ENCODE results near the gene GPC4.

DNA sequence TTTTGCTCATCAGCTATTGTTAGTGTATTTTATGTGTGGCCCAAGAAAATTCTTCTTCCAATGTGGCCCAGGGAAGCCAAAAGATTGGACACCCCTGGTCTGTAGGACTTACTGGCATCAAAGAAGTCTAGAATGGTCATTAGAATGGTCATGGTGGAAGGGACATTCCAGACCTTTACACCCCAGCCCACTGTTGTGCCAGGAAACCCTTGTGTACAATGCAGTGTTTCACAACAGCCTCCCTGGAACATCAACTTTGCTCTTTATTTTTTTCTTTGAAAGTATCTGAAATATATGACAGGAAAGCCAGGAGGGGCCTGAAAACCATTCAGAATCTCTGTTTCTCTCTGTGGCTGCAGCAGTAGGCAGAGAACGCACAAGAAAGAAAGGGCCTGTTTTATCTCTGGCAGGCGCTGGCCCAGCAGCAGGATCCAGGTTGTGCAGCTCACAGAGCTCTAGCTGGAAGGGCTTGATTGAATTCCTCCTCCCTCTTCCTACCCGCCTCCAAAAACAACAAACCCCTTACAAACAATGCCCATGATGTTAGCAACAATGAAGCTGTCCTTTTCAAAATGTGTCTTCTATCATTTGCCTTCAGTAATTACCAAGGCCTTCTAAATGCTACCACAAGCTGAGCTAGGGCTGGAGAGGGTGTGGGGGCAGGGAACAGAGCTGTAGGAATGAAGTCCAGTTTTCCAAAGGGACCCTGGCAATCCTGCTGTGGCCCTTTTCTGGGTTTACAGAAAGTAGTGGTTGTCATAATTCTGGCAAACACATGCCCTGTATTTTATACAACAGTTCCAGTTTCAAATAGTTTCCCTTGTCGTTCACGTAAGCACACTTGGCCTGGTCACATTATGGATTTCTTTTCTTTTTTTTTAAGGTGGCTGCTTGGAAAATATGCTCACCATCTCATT, 164.8 kb downstream of the GPC4 start:
- TF ChIP-seq, protein P1, sequence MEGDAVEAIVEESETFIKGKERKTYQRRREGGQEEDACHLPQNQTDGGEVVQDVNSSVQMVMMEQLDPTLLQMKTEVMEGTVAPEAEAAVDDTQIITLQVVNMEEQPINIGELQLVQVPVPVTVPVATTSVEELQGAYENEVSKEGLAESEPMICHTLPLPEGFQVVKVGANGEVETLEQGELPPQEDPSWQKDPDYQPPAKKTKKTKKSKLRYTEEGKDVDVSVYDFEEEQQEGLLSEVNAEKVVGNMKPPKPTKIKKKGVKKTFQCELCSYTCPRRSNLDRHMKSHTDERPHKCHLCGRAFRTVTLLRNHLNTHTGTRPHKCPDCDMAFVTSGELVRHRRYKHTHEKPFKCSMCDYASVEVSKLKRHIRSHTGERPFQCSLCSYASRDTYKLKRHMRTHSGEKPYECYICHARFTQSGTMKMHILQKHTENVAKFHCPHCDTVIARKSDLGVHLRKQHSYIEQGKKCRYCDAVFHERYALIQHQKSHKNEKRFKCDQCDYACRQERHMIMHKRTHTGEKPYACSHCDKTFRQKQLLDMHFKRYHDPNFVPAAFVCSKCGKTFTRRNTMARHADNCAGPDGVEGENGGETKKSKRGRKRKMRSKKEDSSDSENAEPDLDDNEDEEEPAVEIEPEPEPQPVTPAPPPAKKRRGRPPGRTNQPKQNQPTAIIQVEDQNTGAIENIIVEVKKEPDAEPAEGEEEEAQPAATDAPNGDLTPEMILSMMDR (conservative IDR thresholded peaks at IDR 0.05 in 1 of 2, IDR thresholded peaks at IDR 0.05 in 1 of 2; ENCODE audit: low read depth in 1 of 2, low read length in 2 of 2): no peak
- no peak for TF ChIP-seq EZH2 (IDR thresholded peaks at IDR 0.05; ENCODE audit: low read length, missing control alignments)

Data from fibroblast of lung (primary cell).